AG04450 (cell line): Measurements from ENCODE around the gene BEST1. TPM values are rescaled to one million over a fixed set of nuclear protein-coding genes. Genes with fewer than 3 reads are reported as not detected.

Source experiments
- CTCF ChIA-PET: fragments of 300-600, 350-600 bp; formaldehyde crosslinking; extraction: SDS; loops from one replicate; lab custom pipeline; 2022; ENCODE audit warnings: antibody characterized with exemption, inconsistent platforms; lab: Charles Lee
- POLR2A ChIA-PET: fragments of 350-600 bp; formaldehyde crosslinking; extraction: SDS; loops from one replicate; lab custom pipeline; 2021; ENCODE audit warnings: antibody characterized with exemption, inconsistent platforms; lab: Yijun Ruan, JAX
- DNase-seq: peaks from one replicate; pipeline ENCODE4 v3.0.0-alpha.2; 2011; ENCODE audit warnings: low read depth, low spot score
- H3K27ac ChIP-seq: one replicate; pipeline ENCODE4 v1.5.1; 2012; ENCODE audit warnings: low read depth, low read length, control low read depth
- H3K27me3 ChIP-seq: one replicate; pipeline ENCODE4 v1.6.0; 2012; ENCODE audit warnings: low read length; ENCODE audit not compliant: control insufficient read depth, insufficient read depth
- H3K4me3 ChIP-seq: 2 replicates; pipeline ENCODE4 v1.5.1; 2011; ENCODE audit warnings: mild to moderate bottlenecking, low read depth, low read length, control low read depth
- H3K9me3 ChIP-seq: 2 replicates; pipeline ENCODE4 v1.5.1; 2012; ENCODE audit warnings: low read length; ENCODE audit not compliant: control insufficient read depth, insufficient read depth
- CTCF ChIP-seq: IDR thresholded peaks from 2 replicates; pipeline ENCODE4 v1.5.1; 2011; ENCODE audit warnings: low read depth, low read length, control low read depth, inconsistent platforms
- polyA plus RNA-seq: library from polyadenylated mRNA; depleted of rRNA; stranded (reverse); fragments of >200 nt; gene quantifications from 2 replicates; pipeline ENCODE4 v1.2.3, GENCODE V29; 2011

The BEST1 gene
- polyA plus RNA-seq, 1 experiment, result 2.6 TPM

- no peaks in the 10 kb centered on the region for H3K27me3 ChIP-seq
- ChIA-PET CTCF (interaction anchor here (0.7 to 2.1 kb wide), 5 partner anchors 10 to 129 kb away, joined by 3 to 9 read pairs (median 3); no protein-coding TSS in a partner anchor), POLR2A (interaction anchor here (1.4 to 2.8 kb wide), 2 partner anchors 11 to 16 kb away, joined by 6 to 12 read pairs; partner anchors contain the start of gene FTH1)
- no peak for DNase-seq
- H3K27ac ChIP-seq, result peak overlapping the region; percentile 70
- no peak for TF ChIP-seq CTCF
- H3K4me3 ChIP-seq, result no peak overlapping the region
- no peaks in the 10 kb centered on the region for H3K9me3 ChIP-seq
Measured at GRCh38 chr11:61978703-61979661, 28.8 kb downstream of the BEST1 start.

GRCh38 chr11:61980783-61981541, 30.8 kb downstream of the BEST1 start:
- no peak for DNase-seq
- H3K4me3 ChIP-seq, result no peak overlapping the region
- H3K9me3 ChIP-seq, result no peaks in the 10 kb centered on the region
- no peaks in the 10 kb centered on the region for H3K27me3 ChIP-seq
- CTCF ChIA-PET, result interaction anchor here (1.2 to 1.5 kb wide), 3 partner anchors 10 to 101 kb away, joined by 3 to 6 read pairs (median 4); no protein-coding TSS in a partner anchor
- no peak for TF ChIP-seq CTCF
- POLR2A ChIA-PET, result interaction anchor here (1.6 kb wide), 1 partner anchor 13 kb away, joined by 7 read pairs; the partner anchor contains the start of gene FTH1
- H3K27ac ChIP-seq, result no peak overlapping the region

- H3K9me3 ChIP-seq, result peaks cover 4% of the 10 kb centered on the region
- POLR2A ChIA-PET, result interaction anchor here (0.9 kb wide), 1 partner anchor 16 kb away, joined by 4 read pairs; the partner anchor contains the start of gene FTH1
- H3K27ac ChIP-seq, result no peak overlapping the region
- H3K4me3 ChIP-seq, result no peak overlapping the region
- no peak for DNase-seq
- CTCF ChIA-PET, result no interaction called here
- no peak for TF ChIP-seq CTCF
- H3K27me3 ChIP-seq, result peaks cover 2% of the 10 kb centered on the region
Measured at GRCh38 chr11:61983419-61983818, 33.3 kb downstream of the BEST1 start.

- DNase-seq, result no peak
- Histone ChIP-seq H3K27me3 (peaks cover 3% of the 10 kb centered on the region), H3K9me3 (peaks cover 4% of the 10 kb centered on the region), H3K27ac (no peak overlapping the region), H3K4me3 (no peak overlapping the region)
- CTCF ChIA-PET, result interaction anchor here (0.6 to 1.4 kb wide), 2 partner anchors 19 to 122 kb away, joined by 6 to 8 read pairs; partner anchors contain the start of gene FTH1
- POLR2A ChIA-PET, result interaction anchor here (0.7 kb wide), 1 partner anchor 44 kb away, joined by 3 read pairs; no protein-coding TSS in a partner anchor
- TF ChIP-seq CTCF, result no peak
Measured at GRCh38 chr11:61985869-61986268, 35.7 kb downstream of the BEST1 start.
